SK-MEL-5 (cell line): ENCODE measurements around the gene ZNF141. TPM values are rescaled to one million over a fixed set of nuclear protein-coding genes. Genes with fewer than 3 reads are reported as not detected.
A peak's percentile ranks its signal among the peaks of the same experiment; 100 is the strongest.
"Not testable (repeated sequence)": the region's sequence is repeated elsewhere in the genome, so short reads cannot be mapped to it uniquely, and the experiment has no call there.

Experiments
- DNase-seq: peaks from one replicate; pipeline ENCODE4 v3.0.0-alpha.2; 2016; ENCODE audit warnings: low read depth, low spot score
- in situ Hi-C: cut with HindIII; loops from 2 replicates; pipeline ENCODE4 v1.10.0; 2016; ENCODE audit warnings: low sequenced_read_pairs, high pct_unique_total_duplicates, low pct_unique_long_range_greater_than_20kb
- polyA plus RNA-seq, 2 experiments: library from polyadenylated mRNA; depleted of rRNA; stranded (reverse); fragments of >200 nt; gene quantifications; 2 replicates each; pipeline ENCODE4 v1.2.3, GENCODE V29; 2015
- total RNA-seq: library from RNA; depleted of rRNA; stranded (reverse); fragments of >200 nt; shearing (Covaris generic); gene quantifications from 2 replicates; pipeline ENCODE4 v1.2.3, GENCODE V29; 2014; rRNA removed

The ZNF141 gene
- 20.8 and 22.1 TPM in 2 replicates for total RNA-seq
- 3.2 and 3.7 TPM in 2 replicates for polyA plus RNA-seq (2015; cell fraction: cytosol; rRNA removed)
- 13.3 and 25.8 TPM in 2 replicates for polyA plus RNA-seq (2015; cell fraction: nucleus; rRNA removed)

DNA sequence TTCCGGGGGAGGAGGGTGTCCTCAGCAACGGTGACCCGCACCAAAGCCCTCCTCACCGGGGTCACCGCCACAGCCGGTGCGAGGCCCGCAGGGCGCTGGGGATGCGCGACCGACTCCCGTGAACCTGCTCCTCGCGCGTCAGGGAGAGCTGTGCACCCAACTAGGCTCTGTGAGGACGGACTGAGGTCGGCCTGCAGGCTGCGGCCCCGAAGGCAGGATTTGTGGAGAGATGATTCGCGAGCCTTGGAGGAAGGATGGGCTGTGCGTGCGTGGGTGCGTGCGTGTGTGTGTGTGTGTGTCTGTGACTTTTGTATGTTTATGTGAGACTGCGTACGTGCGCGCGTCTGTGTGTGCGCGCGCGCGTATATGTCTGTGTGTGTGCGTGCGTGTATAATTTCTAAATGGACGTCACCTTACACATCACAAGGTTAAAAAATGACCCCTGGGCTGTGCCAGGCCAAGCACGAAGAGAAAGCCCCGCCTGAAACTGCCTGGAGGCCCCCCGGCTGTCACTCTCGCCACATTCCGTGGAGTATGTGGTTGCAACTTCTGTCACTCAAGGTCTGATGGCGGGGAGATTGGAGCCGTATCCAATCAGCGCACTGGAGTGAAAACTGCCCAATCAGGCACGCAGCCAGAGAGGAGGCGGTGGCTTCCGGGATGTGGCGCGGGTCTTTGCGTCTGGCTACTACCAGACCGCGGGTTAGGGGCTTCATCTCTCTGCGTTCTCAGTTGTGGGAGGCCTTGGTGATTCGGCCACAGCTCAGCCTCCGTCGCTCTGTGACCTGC, at the start of gene ZNF141:
TSS of gene ZNF141 (plus strand) at position 672 of the 789 bp plus-strand sequence. CDS start 170 bp downstream, outside the sequence.
- DNase-seq: peak; percentile 97
- in situ Hi-C loops: no loop called here

DNA sequence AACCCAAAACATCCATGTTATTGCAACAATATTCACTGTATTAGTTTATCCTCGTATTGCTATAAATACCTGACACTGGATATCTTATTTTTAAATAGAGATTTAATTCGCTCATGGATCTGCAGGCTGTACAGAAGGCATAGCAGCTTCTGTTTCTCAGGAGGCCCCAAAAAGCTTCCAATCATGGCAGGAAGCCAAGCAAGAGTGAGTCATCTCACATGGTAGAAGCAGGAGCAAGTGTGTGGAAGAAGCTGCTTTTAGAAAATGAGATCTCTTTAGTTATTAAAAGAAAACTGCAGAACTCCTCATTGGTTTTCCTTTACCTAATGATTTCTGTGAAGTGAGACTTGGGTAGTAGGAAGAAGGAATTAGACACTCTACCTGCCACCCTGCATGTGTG, 48.7 kb upstream of the ZNF141 start:
- no peak for DNase-seq
- in situ Hi-C loops: no loop called here

DNA sequence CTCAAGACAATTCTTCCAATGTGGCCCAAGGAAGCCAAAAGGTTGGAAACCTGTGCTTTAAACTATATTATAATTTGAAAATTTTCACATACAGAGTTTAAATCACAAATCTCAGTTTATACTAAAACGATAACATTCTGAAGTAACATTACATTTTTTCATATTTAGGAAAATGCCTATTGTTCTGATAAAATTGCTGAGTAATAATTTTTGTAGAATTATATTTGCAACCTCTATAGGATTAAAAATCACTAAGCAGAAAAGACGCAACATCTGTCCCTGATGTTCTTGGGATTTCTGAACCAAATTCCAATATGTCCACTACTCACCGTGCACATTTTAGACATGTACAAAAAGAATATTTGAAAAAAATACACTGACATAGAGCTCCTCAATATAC, 42.9 kb upstream of the ZNF141 start:
- no peak for DNase-seq
- in situ Hi-C loops: no loop called here

DNA sequence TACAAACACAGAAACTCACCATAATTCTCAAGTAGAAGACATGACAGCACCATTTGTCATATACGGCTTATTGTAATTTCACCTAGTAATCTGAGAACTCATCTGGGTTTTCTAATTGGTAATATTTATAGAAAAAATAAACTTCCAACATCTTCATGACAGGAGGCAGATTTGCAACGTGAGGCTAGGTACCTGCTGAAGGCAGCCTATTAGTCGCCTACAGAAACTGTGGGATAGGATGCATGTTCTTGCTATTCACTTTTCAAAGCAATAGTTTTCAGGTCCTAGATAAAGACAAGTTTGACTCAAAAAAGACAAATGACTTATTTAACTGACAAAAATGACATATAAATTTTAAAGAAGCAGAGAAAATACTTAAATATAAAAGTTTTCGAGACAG, 35.2 kb upstream of the ZNF141 start:
- in situ Hi-C loops: no loop called here
- DNase-seq: no peak

DNA sequence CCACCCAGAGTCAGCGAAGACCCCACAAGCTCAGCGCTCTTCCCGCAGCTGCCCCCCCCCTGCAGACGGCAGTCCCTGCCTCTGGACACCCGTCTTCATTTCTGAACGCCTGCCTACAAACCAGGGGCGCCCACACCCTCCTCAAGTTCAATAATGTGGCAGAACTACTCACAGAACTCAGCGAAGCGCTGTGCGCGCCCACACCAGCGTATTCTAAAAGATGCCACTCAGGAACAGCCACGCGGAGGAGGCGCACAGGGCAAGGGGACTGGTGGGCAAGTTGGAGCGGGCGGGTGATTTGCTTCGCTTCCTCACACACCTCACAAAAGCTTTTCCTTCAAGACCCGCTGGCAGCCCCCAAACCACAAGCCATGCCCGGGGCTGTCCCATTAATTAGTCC, 33.1 kb upstream of the ZNF141 start:
- in situ Hi-C loops, DNase-seq: not testable (repeated sequence)

DNA sequence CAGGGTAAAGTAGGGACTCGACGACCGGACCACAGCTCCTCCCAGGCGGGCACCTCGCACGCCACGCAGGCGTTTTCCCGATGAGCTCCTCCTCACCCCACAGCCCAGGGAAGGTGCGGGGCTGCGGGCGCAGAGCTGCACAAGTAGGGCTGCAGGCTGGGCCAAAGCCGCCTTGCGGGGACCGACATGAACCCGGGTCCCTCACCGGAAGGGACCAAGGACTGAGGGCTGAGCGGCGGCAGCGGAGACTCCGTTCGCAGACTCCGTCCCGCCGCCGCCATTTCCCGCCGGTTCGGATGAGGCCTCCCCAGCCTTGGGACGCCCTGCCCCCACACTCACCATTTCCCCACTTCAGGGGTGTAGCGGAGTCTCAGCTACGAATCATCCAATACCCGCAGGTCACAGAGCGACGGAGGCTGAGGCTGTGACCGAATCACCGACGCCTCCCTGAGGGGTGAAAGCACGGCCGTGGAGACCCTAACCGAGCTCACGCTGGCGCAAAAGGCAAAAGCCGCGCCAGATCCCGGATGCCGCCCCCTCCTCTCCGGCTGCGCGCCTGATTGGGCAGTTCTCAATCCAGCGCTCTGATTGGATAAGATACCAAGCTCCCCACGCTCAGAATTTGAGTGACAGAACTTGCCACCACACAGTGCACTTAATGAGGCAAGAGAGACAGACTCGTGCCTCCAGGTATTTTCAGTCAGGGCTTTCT, 32.5 kb upstream of the ZNF141 start, which contains the start of gene ZNF732:
TSS of gene ZNF732 (minus strand) at position 506 of the 712 bp plus-strand sequence. CDS start at position 342, 164 bp downstream.
- peak; percentile 15 for DNase-seq
- in situ Hi-C loops: no loop called here

DNA sequence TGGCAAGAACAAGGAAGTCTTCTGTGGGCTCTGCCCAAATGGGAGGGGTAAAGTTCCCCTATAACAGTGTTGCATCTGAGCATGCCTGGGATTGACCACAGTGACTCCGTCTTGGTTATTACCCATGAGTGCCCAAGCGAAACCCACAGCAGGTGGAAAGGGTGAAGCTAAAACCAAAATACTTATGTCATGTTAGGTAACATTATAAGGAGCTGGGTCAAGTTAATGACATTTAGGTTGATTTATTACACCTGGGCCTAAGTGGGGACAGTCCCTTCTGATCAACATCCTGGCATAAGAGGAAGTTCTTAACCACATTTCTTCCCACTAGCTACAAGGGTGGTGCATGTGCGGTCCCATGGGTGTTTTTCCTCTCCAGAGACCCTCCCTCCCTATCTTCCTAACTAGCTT, 31.1 kb upstream of the ZNF141 start:
- no peak for DNase-seq
- in situ Hi-C loops: no loop called here

DNA sequence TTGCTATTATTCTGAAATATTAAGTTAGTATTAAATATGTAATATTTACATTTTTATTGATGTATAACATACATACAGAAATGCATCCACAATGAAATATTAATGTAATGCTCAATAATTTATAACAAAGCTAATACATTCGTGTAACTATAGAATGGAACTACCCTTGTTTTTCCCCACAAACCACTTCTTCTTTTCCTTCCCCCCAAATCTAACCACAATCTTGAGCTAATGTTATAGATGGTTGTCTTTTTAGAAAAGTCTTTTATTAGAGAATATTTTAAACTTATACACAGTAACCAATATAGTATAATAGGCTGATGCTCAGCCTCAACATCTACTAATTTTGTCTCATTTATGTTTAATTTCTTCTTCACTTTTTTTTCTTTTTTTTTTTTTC, 27.8 kb upstream of the ZNF141 start:
- in situ Hi-C loops: no loop called here
- no peak for DNase-seq

DNA sequence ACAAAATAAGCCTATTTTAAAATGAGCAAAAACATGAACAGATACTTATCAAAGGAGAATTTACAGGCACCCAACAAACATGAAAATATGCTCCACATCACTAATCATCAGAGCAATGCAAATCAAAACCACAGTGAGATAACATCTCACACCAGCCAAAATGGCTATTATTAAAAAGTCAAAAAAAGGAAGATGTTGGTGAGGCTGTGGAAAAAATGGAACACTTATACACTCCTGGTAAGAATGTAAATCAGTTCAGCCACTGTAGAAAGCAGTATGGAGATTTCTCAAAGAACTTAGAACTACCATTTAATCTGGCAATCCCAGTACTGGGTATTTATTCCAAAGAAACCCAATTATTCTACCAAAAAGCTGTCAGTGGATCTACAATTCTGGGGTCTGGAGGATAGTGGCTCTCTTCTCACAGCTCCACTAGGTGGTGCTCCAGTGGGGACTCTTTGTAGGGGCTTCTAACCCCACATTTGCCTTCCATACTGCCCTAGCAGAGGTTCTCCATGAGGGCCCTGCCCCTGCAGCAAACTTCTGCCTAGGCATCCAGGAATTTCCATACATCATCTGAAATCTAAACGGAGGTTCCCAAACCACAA, 23.2 kb upstream of the ZNF141 start:
- DNase-seq: no peak
- in situ Hi-C loops: no loop called here

DNA sequence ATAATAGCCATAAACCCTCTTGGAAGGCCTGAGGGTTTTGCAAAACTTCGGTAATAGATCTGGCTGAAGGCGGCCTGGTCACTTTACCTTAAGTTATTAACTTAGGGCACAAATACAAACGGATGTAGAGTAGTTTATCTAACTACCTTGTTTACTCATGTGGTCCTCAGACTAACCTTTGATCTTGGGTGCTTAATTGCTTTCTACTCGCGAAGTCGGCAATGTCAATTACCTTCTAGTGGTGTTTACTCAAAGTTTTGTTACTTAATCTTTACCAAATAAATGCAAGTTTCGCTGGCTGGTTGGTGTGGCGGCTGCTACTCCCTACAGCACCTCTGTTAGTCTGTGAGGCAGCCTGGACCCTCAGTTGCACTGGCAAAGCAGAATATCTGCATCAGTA, 8.9 kb upstream of the ZNF141 start:
- in situ Hi-C loops: no loop called here
- no peak for DNase-seq

DNA sequence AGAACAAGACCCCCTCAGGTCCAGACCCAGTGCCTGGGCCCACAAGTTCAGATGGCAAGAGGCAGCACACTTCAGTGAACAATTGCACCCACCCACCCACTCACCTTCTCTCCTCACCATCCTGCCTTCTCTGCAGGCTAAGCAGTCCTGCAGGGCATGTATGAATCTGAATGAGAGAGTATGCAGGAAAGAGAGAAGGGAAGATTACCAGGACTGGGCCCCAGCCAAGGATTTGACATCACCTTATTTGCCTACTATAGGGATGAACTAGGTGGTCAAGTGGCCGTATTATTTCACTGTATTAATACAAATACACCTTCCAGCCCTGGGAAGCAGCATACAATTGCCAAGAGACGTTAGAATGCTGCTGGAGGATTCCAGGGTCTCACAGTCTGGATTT, 2.1 kb upstream of the ZNF141 start:
- DNase-seq: no peak
- in situ Hi-C loops: no loop called here

DNA sequence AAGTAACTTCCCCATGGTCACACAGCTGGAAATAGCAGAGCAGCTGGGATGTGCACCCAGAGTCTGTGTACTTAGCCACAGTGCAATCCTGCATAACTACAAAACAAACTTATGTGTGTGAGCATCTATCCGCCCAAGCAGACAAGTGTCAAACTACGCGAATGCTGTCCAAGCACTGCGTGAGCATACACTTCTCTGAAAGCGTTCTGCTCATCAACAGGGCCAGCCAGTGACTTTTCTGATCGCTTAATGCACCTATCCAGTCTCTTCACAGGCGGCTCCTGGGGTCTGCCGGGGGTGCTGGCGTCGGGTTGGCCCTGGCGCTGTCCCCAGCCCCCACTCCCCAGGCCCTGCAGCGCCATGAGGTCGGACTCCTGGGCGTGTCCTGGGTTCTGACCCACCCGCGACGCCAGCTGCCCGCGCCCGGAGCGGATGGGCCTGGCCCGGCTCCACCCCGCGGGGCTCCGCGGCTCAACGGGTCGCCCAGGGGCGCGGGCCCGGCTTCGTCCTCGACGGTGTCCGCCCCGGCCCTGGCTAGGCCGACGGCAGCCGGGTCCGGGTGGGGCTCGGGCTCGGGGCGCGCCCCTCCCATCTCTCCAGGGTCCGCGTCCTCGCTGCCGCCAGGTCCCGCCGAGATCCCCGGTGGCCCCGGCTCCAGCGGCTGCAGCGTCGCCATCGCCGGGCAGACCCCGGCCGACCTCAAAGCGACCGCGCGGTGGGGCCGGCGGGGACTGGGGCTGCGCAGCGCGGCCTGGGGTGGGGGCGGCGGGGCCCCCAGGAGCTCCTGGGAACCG, 1.3 kb upstream of the ZNF141 start:
- no peak for DNase-seq
- in situ Hi-C loops: no loop called here

DNA sequence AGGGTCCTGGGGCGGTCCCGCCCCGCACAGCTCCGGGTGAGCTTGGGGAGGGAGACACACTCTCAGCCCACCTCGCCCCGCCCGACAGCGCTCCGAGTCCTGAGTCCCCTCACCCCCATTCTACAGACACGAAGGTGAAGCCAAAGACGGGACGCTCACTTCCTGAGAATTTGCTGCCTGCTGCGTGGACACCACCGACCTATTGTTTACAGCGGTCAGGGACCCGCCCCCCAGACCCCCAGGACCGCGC, 796 bp upstream of the ZNF141 start:
- DNase-seq: no peak
- in situ Hi-C loops: no loop called here

DNA sequence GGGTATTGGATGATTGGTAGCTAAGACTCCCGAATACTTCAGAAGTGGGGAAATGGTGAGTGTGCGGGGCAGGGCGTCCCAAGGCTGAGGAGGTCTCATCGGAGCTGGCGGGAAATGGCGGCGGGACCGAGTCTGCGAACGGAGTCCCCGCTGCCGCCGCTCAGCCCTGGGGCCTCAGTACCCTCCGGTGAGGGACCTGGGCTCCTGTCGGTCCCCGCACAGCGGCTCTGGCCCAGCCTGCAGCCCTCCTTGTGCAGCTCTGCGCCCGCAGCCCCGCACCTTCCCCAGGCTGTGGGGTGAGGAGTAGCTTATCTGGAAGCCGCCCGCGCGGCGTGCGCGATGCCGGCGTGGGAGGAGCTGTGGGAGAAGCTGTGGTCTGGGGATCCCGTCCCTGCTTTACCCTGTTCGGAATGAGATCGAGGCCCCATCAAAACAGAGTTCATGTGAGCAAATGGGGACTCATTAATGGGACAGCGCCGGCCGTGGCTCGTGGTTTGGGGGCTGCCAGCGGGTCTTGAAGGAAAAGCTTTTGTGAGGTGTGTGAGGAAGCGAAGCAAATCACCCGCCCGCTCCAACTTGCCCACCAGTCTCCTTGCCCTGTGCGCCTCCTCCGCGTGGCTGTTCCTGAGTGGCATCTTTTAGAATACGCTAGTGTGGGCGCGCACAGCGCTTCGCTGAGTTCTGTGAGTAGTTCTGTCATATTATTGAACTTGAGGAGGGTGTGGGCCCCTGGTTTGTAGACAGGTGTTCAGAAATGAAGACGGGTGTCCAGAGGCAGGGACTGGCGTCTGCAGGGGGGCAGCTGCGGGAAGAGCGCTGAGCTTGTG, 531 bp downstream of the ZNF141 start:
- peak; percentile 2 for DNase-seq
- in situ Hi-C loops: no loop called here

DNA sequence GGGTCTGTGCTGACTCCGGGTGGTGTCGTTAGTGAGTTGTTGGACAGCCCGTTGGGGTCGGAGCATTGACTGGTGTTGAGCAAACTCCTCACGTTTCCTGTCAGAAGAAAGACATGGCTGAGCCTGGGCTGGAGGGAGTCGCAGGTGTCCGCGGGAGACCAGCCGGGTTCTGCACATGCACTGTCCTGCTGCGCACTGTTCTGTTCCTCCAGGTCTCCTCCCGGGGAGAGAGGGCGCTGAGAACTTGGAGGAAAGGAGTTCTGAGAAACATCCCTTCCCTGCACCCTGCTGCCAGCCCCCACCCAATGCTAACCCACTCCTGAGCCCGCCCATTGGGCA, 1.1 kb downstream of the ZNF141 start:
- DNase-seq: no peak

DNA sequence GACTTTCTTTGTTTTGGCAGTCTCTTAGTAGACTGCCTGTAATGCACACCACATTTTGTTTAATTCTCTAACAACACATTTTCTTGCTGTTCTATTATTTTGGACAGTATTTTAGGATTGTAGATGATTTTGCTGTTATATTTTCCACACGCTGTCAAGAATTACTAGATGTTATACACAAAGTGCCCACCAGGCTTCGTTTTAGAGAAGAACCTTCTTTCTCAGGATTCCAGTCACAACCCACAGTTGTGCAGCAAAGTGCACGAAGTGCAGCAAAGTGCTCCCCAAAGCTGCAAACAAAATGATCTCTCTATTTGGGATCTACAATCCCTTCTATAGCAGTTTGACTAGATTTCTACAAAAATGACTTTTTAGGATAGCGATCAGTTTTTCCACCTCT, 2.4 kb downstream of the ZNF141 start:
- in situ Hi-C loops: no loop called here
- no peak for DNase-seq

More for the DNA sequence above, 1.1 kb downstream of the ZNF141 start:
- in situ Hi-C loops: no loop called here
